NCI-H1436 treated with DMSO at 0.1 percent for 48 hours (cell line): ENCODE measurements around the gene FAXDC2.

Experiments used
- DNase-seq: peaks from one replicate; lab custom pipeline; 2025; lab: John Stamatoyannopoulos, UW

Gene FAXDC2, protein sequence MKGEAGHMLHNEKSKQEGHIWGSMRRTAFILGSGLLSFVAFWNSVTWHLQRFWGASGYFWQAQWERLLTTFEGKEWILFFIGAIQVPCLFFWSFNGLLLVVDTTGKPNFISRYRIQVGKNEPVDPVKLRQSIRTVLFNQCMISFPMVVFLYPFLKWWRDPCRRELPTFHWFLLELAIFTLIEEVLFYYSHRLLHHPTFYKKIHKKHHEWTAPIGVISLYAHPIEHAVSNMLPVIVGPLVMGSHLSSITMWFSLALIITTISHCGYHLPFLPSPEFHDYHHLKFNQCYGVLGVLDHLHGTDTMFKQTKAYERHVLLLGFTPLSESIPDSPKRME

DNA sequence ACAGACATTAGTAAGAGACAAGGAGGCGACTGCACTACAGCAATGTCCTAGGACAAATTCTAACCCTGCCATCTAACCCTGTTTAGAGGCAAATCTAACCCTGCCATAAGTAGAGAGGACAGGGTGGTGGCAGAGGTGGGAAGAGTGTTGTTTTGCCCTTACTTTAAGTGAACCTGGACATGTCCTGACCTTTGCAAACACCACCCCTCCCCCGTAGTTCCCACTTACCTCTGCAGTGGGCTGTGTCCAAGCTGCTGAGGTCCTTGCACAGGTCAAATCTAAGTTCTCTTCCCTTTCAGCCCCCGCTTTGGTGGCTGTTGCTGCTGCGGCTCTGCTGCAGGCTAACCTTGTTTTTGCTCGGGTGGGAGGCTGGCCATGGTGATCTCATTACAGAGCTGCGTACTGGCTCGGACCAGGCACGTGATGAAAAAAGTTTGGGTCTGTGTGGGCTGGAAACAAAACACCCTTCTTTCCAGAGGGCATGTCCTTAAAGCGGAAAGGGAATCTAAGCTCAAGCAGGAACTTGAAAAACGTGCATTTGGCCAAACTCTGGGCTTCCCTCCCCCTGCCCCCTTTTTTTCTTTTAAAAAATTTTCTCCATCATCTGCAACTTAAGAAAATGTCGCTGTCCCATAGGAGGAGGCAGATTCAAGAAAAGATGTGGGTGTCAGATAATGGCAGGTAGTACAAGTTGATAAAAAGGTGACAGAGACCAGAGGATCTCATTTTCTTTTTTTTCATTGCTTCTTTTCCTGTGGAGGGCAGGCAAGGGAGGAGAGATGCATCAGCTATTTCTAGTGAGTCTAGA is at the start of gene FAXDC2:
Gene FAXDC2, minus strand, starts transcription at position 349 of the 808 bp plus-strand sequence. CDS start 12,425 bp downstream, outside the sequence.
- DNase-seq = no peak

DNA sequence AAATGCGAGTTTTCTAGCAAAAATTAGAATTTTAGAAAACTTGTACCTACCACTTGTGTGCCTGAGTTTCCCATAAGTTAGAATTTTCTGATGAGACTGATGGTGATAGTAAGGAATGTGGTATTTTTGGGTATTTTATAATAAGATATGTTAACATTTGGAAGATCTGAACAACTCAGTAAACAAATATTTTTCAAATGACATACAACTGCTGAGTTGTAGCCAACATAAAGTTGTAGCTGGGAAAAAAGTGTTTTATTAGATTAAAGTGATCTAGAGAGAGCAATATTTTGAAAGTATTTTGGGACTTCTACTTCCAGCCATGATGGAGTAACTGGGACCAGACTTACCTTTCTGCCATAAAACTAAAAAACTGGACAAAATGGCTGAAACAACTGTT is 49.7 kb upstream of the FAXDC2 start:
- DNase-seq = no peak

- DNase-seq = no peak
These were observed 48.9 kb upstream of the FAXDC2 start for GRCh38 chr5:154899151-154899816.

- DNase-seq = no peak
These were observed 47.8 kb upstream of the FAXDC2 start for GRCh38 chr5:154898210-154898609.

DNA sequence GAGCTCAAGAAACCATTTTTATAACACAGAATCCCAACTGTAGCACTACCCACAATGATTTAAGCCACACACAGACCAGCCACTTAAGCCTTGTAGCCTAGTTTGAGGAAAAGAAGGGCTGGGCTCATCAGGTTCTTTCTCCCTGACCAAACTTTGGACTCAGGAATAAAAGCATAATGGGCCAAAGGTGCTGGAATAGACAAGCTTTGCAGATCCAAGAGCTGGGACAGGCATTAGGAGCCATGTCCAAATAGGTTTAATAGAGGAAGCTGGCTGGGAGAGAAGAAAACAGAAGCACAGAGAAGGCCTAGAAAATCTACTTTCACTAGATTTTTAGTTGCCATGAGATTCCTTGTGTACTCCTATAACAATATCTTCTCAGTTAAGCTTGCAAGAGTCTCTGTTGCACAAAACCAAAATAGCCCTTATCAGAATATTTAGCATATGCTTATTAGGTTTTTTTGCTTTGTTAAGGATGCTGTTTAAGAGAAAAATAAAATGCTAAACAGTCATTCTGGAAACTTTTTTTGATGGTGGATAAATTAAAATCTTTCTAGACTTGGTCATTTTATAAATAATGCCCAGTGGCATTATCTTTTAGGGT is 46.3 kb upstream of the FAXDC2 start:
- DNase-seq = no peak

DNA sequence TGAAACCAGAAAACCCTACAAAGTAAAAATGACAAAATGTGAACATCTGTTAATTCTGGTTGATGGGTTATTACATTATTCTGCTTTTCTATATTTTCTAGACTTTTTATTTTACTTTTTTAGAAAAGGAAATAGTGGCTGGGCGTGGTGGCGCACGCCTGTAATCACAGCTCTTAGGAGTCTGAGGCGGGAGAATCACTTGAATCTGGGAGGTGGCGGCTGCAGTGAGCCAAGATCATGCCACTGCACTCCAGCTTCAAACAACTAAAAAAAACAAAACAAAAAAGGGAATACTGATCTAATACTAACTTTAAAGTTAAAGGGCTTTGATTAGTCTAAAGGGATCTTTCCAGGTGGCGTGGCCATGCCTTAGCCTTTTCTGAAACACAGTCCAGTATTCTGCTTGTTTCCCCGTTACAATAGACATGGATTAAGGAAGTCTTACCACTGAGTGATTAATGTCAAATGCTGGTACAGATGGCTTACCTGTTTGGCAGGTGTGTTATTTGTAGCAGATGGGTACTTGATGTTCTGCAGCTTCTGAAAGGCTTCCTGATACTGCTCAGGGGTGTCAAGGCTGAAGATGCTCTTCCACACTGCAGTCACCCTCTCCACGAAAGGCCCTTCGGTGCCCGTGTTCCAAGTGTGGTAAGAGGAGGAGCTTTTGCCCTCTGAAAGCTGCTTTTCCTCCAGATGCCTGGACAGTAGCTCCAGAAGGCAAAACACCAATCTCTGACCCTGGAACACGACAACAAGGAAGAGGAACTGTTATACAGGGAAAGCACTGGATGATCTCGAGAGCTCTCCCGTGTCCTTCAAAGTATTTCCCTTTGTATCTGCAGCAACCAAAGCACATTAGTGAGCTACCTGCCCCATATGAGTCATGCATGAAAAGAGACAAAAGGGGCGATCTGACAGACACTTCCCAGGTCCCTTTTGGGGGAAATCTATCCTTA is 45.5 kb upstream of the FAXDC2 start:
- no peak for DNase-seq

DNA sequence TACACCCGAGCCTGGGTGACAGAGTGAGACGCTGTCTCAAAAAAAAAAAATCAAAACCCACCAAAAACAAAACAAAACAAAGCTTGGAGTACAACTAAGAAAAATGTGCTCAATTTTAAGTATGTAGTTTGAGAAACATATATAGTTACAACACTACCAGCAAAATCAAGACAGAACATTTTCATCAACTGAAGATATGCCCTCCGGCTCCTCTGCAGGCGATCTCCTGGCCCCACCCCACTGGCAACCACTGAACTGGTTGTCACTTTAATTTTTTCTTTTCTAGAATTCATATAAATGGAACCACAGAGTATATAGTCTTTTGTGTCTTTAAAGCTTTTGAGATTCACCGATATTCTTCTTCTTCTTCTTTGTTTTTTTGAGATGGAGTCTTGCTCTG is 43.0 kb upstream of the FAXDC2 start:
- DNase-seq = no peak

DNA sequence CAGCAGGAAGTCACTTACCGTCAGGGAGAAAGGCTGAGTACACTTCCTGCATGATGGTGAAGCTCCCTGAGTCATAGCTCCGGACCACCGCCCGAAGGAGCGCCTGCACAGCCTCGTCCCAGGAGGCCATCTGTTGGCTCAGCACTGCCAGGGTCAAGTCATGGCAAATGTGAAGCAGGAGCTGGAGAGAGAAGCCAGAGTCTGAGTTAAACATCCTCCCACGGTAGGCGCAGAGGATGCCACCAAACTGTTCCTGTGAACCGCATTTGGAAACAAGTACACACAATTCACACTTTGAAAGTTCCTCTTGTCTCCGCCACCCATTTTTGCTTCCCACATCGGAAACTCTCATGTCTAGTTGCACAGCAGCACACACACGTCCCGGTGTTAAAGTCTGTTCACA is 42.0 kb upstream of the FAXDC2 start:
- DNase-seq = no peak

DNA sequence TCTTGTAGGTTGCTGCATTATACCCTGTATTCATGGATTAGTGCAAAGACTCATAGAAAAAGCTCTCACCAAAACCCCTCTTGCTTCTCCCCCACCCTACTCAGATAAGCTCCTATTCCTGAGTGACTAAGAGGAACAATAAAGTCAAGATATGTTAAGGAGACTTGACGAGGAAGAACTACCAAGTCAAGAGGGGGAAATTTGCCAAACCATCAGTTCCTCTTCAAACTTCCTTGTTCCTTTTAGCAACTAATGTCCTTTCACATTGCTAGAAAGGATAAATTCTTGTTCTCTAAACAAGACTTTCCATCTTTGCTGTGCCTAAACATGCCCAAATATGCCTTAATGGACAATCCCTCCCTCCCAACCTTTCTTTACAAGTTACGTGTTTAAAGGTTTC is 35.0 kb upstream of the FAXDC2 start:
- no peak for DNase-seq

DNA sequence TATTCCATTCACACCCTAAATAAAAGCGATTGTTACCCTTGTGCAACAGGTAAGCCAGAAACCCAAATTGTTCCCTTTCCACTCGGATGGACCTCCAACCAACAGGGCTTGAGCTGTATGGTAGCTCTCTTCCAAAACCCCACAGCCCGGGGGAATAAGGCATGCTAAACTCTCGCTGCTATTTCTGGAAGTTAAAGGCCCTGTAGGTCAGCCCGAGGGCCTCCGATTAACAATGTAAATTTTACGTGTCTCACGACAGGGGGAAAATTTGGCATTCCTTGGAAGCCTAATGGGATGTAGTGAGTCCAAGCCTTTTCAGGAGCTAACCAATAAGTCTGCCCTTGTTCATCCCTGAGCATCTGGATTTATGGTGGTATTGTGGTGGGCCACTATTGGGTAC is 34.0 kb upstream of the FAXDC2 start:
- DNase-seq = no peak

DNA sequence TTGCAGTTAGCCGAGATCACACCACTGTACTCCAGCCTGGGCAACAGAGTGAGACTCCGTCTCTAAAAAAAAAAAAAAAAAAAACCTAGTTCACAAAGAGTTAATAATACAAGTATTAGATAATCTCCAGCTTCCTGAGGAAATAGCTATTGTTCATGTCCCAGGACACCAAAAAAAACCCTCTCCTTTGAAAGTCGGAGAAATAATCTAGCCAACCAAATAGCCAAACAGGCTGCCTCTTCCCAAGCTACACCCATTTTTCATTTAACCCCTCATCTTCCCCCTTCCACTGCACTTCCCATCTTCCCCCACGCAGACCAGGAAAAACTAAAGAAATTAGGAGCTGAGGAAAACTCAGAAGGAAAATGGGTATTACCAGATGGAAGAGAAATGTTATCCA is 31.6 kb upstream of the FAXDC2 start:
- DNase-seq = no peak

GRCh38 chr5:154878642-154879335 is 28.4 kb upstream of the FAXDC2 start:
- DNase-seq = no peak

- DNase-seq = no peak
These were observed 23.5 kb upstream of the FAXDC2 start for GRCh38 chr5:154873791-154874331.

- DNase-seq = no peak
These were observed 21.3 kb upstream of the FAXDC2 start for GRCh38 chr5:154871734-154872133.

GRCh38 chr5:154868702-154869101 is 18.3 kb upstream of the FAXDC2 start:
- no peak for DNase-seq

DNA sequence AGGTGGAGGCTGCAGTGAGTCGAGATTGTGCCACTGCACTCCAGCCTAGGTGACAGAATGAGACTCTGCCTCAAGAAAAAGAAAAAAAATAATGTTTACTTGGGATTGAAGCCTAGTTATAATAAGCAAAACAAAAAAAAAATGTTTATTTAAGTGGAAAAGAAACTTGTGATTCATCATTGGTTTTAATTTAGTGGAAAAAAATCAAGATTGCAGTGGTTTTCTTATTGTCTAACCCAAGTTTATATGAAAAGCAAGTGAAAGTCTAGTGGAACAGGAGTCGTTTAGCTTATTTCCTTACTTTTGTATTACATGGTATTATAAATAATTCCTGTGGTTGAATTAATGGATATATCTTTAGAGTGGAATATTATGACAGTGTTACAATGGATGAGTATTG is 16.4 kb upstream of the FAXDC2 start:
- DNase-seq = no peak

- no peak for DNase-seq
These were observed 15.2 kb upstream of the FAXDC2 start for GRCh38 chr5:154865466-154866184.

DNA sequence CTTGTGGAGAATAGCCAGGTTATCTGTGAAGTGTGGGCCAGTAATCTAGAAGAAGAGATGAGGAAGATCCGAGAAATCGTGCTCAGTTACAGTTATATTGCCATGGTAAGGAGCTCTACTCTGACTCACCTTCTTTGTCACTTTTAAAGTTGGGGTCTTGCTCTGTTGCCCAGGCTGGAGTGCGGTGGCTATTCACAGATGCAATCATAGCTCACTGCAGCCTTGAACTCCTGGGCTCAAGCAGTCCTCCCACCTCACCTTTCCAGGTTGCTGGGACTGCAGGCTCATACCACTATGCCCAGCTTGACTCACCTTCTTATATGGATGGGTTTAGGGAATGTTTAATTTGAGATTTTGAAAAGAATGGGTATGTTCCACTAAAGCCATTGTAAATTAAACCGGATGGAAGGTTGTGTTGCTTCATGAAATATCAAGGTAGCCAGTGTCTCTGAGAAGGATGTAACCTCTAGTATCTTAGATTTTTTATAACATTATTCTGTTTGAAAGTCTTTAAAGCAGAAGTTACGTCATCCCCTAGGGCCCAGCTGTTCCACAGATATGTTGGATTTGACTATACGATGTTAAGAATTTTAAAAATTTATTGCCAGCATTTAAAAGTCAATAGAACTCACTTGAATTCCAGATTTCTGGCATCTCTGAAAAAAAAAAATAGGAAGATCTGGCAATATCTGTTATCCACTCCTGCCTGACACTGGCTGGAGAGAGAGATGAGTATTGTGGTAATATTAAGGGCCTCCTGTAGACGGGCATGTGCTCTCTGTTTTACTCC is 13.1 kb upstream of the FAXDC2 start:
- no peak for DNase-seq

DNA sequence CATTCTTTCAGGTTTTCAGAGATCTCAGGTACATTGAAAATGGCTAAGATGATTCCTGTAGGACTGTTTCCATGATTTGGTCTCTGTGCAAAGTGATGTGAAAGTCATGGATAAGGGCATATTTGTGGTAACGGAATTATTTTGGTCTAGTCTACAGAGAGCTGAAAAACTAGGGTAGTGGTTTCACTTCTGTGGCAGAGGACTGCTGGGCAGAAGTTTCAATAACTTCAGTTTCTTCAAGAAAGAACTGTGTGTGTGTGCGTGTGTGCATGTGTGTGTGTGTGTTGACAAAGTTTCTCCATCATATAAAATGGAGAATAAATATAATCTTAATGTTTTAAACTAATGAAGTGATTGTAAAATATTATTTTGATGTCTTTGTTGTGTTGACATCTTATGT is 12.4 kb upstream of the FAXDC2 start:
- no peak for DNase-seq
